ENCODE data around the gene SLC25A30. TPM values are rescaled to one million over a fixed set of nuclear protein-coding genes. Genes with fewer than 3 reads are reported as not detected.
"Not testable (repeated sequence)": the region's sequence is repeated elsewhere in the genome, so short reads cannot be mapped to it uniquely, and the experiment has no call there.

SLC25A30 gene
- total and polyA plus RNA-seq, 9 donors: 11.6 to 19.6 (median 14.0) TPM

GRCh38 chr13:45384474-45385174, 33.5 kb downstream of the SLC25A30 start:
- peaks cover 32% of the 10 kb centered on the region for H3K36me3 ChIP-seq (ENCODE audit: control insufficient read depth, insufficient read depth, low read length)
- H3K27ac ChIP-seq (ENCODE audit: low read length): no peak overlapping the region
- no peaks in the 10 kb centered on the region for H3K4me1 ChIP-seq (ENCODE audit: control insufficient read depth, insufficient read depth, low read length)
- H3K27me3 ChIP-seq (ENCODE audit: control insufficient read depth, insufficient read depth, low read length): no peaks in the 10 kb centered on the region
- DNase-seq: no peak
- no CpG with 5 or more reads among the region's 4 CpGs for WGBS (ENCODE audit: insufficient coverage)
- no peaks in the 10 kb centered on the region for H3K9me3 ChIP-seq (replicated peaks; ENCODE audit: control insufficient read depth, low read depth, low read length)
- no peak overlapping the region for H3K4me3 ChIP-seq (ENCODE audit: low read length)

- WGBS (ENCODE audit: insufficient coverage): 40% methylated on average over 4 of the region's 8 CpGs
- not testable (repeated sequence) for H3K4me3 ChIP-seq (ENCODE audit: low read length); H3K4me1 ChIP-seq (ENCODE audit: control insufficient read depth, insufficient read depth, low read length); H3K27ac ChIP-seq (ENCODE audit: low read length); DNase-seq; H3K9me3 ChIP-seq (replicated peaks; ENCODE audit: control insufficient read depth, low read depth, low read length); H3K27me3 ChIP-seq (ENCODE audit: control insufficient read depth, insufficient read depth, low read length)
- H3K36me3 ChIP-seq (ENCODE audit: control insufficient read depth, insufficient read depth, low read length): peaks cover 32% of the 10 kb centered on the region
Observed at GRCh38 chr13:45382739-45383138, 35.4 kb downstream of the SLC25A30 start.

GRCh38 chr13:45381196-45381595, 37.0 kb downstream of the SLC25A30 start:
- Histone ChIP-seq H3K9me3 (replicated peaks; ENCODE audit: control insufficient read depth, low read depth, low read length) (no peaks in the 10 kb centered on the region), H3K36me3 (ENCODE audit: control insufficient read depth, insufficient read depth, low read length) (peaks cover 25% of the 10 kb centered on the region), H3K4me3 (ENCODE audit: low read length) (no peak overlapping the region), H3K4me1 (ENCODE audit: control insufficient read depth, insufficient read depth, low read length) (no peaks in the 10 kb centered on the region), H3K27ac (ENCODE audit: low read length) (no peak overlapping the region), H3K27me3 (ENCODE audit: control insufficient read depth, insufficient read depth, low read length) (no peaks in the 10 kb centered on the region)
- DNase-seq: no peak
- no CpG with 5 or more reads among the region's 12 CpGs for WGBS (ENCODE audit: insufficient coverage)

- H3K36me3 ChIP-seq (ENCODE audit: control insufficient read depth, insufficient read depth, low read length): peaks cover 25% of the 10 kb centered on the region
- not testable (repeated sequence) for DNase-seq; H3K27me3 ChIP-seq (ENCODE audit: control insufficient read depth, insufficient read depth, low read length); H3K9me3 ChIP-seq (replicated peaks; ENCODE audit: control insufficient read depth, low read depth, low read length); H3K27ac ChIP-seq (ENCODE audit: low read length); H3K4me3 ChIP-seq (ENCODE audit: low read length); H3K4me1 ChIP-seq (ENCODE audit: control insufficient read depth, insufficient read depth, low read length)
- WGBS (ENCODE audit: insufficient coverage): 60% methylated on average over 5 of the region's 8 CpGs
Observed at GRCh38 chr13:45380708-45381107, 37.5 kb downstream of the SLC25A30 start.

- H3K9me3 ChIP-seq (replicated peaks; ENCODE audit: control insufficient read depth, low read depth, low read length); H3K4me1 ChIP-seq (ENCODE audit: control insufficient read depth, insufficient read depth, low read length); H3K27me3 ChIP-seq (ENCODE audit: control insufficient read depth, insufficient read depth, low read length); H3K4me3 ChIP-seq (ENCODE audit: low read length); DNase-seq; H3K27ac ChIP-seq (ENCODE audit: low read length): not testable (repeated sequence)
- 90% methylated on average over 5 of the region's 10 CpGs for WGBS (ENCODE audit: insufficient coverage)
- peaks cover 24% of the 10 kb centered on the region for H3K36me3 ChIP-seq (ENCODE audit: control insufficient read depth, insufficient read depth, low read length)
Observed at GRCh38 chr13:45379516-45379915, 38.7 kb downstream of the SLC25A30 start.

- H3K27me3 ChIP-seq (ENCODE audit: control insufficient read depth, insufficient read depth, low read length); DNase-seq; H3K27ac ChIP-seq (ENCODE audit: low read length); H3K4me1 ChIP-seq (ENCODE audit: control insufficient read depth, insufficient read depth, low read length); H3K4me3 ChIP-seq (ENCODE audit: low read length); H3K9me3 ChIP-seq (replicated peaks; ENCODE audit: control insufficient read depth, low read depth, low read length): not testable (repeated sequence)
- WGBS (ENCODE audit: insufficient coverage): 86% methylated on average over 6 of the region's 8 CpGs
- H3K36me3 ChIP-seq (ENCODE audit: control insufficient read depth, insufficient read depth, low read length): peaks cover 17% of the 10 kb centered on the region
Observed at GRCh38 chr13:45378786-45379185, 39.4 kb downstream of the SLC25A30 start.

GRCh38 chr13:45377314-45377713, 40.9 kb downstream of the SLC25A30 start:
- not testable (repeated sequence) for DNase-seq; H3K27me3 ChIP-seq (ENCODE audit: control insufficient read depth, insufficient read depth, low read length); H3K4me3 ChIP-seq (ENCODE audit: low read length); H3K36me3 ChIP-seq (ENCODE audit: control insufficient read depth, insufficient read depth, low read length); H3K27ac ChIP-seq (ENCODE audit: low read length); H3K9me3 ChIP-seq (replicated peaks; ENCODE audit: control insufficient read depth, low read depth, low read length)
- peaks cover 13% of the 10 kb centered on the region for H3K4me1 ChIP-seq (ENCODE audit: control insufficient read depth, insufficient read depth, low read length)
- WGBS (ENCODE audit: insufficient coverage): 100% methylated on average over 3 of the region's 12 CpGs

GRCh38 chr13:45376651-45377050, 41.5 kb downstream of the SLC25A30 start:
- not testable (repeated sequence) for H3K27ac ChIP-seq (ENCODE audit: low read length); H3K4me3 ChIP-seq (ENCODE audit: low read length); H3K9me3 ChIP-seq (replicated peaks; ENCODE audit: control insufficient read depth, low read depth, low read length); H3K36me3 ChIP-seq (ENCODE audit: control insufficient read depth, insufficient read depth, low read length); H3K27me3 ChIP-seq (ENCODE audit: control insufficient read depth, insufficient read depth, low read length); DNase-seq
- H3K4me1 ChIP-seq (ENCODE audit: control insufficient read depth, insufficient read depth, low read length): peaks cover 13% of the 10 kb centered on the region
- WGBS (ENCODE audit: insufficient coverage): 87% methylated on average over 6 of the region's 8 CpGs

- 89% methylated on average over 3 of the region's 3 CpGs for WGBS (ENCODE audit: insufficient coverage)
- Histone ChIP-seq H3K4me1 (ENCODE audit: control insufficient read depth, insufficient read depth, low read length) (peaks cover 23% of the 10 kb centered on the region), H3K36me3 (ENCODE audit: control insufficient read depth, insufficient read depth, low read length) (peaks cover 4% of the 10 kb centered on the region), H3K27me3 (ENCODE audit: control insufficient read depth, insufficient read depth, low read length) (no peaks in the 10 kb centered on the region), H3K4me3 (ENCODE audit: low read length) (no peak overlapping the region), H3K27ac (ENCODE audit: low read length) (no peak overlapping the region), H3K9me3 (replicated peaks; ENCODE audit: control insufficient read depth, low read depth, low read length) (no peaks in the 10 kb centered on the region)
- no peak for DNase-seq
Observed at GRCh38 chr13:45374917-45375316, 43.3 kb downstream of the SLC25A30 start.

- no peak for DNase-seq
- 100% methylated on average over 1 of the region's 5 CpGs for WGBS (ENCODE audit: insufficient coverage)
Observed at GRCh38 chr13:45373162-45373547, 45.0 kb downstream of the SLC25A30 start.

More at GRCh38 chr13:45373162-45373547, 45.0 kb downstream of the SLC25A30 start:
- Histone ChIP-seq H3K27me3 (ENCODE audit: control insufficient read depth, insufficient read depth, low read length) (no peaks in the 10 kb centered on the region), H3K27ac (ENCODE audit: low read length) (no peak overlapping the region), H3K36me3 (ENCODE audit: control insufficient read depth, insufficient read depth, low read length) (peaks cover 6% of the 10 kb centered on the region), H3K4me1 (ENCODE audit: control insufficient read depth, insufficient read depth, low read length) (peaks cover 23% of the 10 kb centered on the region), H3K4me3 (ENCODE audit: low read length) (no peak overlapping the region), H3K9me3 (replicated peaks; ENCODE audit: control insufficient read depth, low read depth, low read length) (no peaks in the 10 kb centered on the region)

All from muscle of leg (tissue), 11 donors.